GM12873 (cell line): ENCODE measurements around the gene C1QTNF1.

Experiments
- CTCF ChIP-seq: IDR thresholded peaks from 2 replicates; pipeline ENCODE4 v1.5.1; 2012; ENCODE audit warnings: low read depth, mild to moderate bottlenecking, moderate library complexity, low read length, control low read depth; ENCODE audit not compliant: insufficient read depth; ENCODE audit errors: missing control alignments

C1QTNF1 gene

GRCh38 chr17:79077587-79077986 is 53.6 kb downstream of the C1QTNF1 start:
- no peak for TF ChIP-seq CTCF

GRCh38 chr17:79078476-79079190 is 54.7 kb downstream of the C1QTNF1 start:
- TF ChIP-seq CTCF = no peak

GRCh38 chr17:79079421-79080200 is 55.6 kb downstream of the C1QTNF1 start:
- no peak for TF ChIP-seq CTCF

GRCh38 chr17:79080349-79080748 is 56.4 kb downstream of the C1QTNF1 start:
- TF ChIP-seq CTCF = no peak

DNA sequence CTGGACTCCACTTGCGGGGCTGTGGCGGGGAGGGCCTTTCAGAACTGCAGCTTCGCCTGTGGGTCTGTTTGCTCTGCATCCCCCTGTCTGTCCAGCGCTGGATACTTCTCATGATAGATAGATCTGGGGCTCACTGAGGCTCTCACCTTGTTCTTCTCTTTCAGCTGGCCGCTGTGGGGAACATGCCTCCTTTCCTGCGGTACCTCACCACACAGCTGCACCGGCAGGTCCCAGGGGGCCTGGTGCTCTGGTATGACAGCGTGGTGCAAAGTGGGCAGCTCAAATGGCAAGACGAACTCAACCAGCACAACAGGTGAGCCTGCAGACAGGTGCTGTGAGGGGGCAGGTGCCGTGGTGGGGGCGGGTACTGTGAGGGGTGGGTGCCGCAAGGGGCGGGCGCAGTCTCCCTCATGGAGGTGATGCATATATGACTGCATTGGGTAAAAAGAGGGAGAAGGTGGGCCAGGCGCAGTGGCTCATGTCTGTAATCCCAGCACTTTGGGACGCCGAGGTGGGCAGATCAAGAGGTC is 56.9 kb downstream of the C1QTNF1 start:
- TF ChIP-seq CTCF = no peak

- no peak for TF ChIP-seq CTCF
Measured at GRCh38 chr17:79081571-79082276, 57.8 kb downstream of the C1QTNF1 start.
